T-helper 17 cell (primary cell): ENCODE results near the gene BMP10. TPM values are rescaled to one million over a fixed set of nuclear protein-coding genes. Genes with fewer than 3 reads are reported as not detected.

Source experiments
- ATAC-seq: fragments of 150-1000 bp; cut with Tn5 transposase; 2 replicates; pipeline ENCODE4 v1.10.0; 2021; ENCODE audit warnings: mild to moderate bottlenecking, moderate library complexity
- DNase-seq, 3 donors: peaks; one replicate each; pipeline versions ENCODE4 v3.0.0 to v3.0.0-alpha.2; 2020 to 2021
- H3K9me3 ChIP-seq: one replicate; pipeline ENCODE4 v1.7.0; 2013; ENCODE audit warnings: low read length, mild to moderate bottlenecking; ENCODE audit not compliant: control insufficient read depth, poor library complexity, severe bottlenecking
- H3K27ac Mint-ChIP-seq: one replicate; pipeline ENCODE4 v1.8.0; 2022; ENCODE audit warnings: mild to moderate bottlenecking, moderate library complexity, mixed read lengths
- H3K27me3 Mint-ChIP-seq: one replicate; pipeline ENCODE4 v1.8.0; 2022; ENCODE audit warnings: mixed read lengths
- H3K36me3 Mint-ChIP-seq: one replicate; pipeline ENCODE4 v1.8.0; 2022; ENCODE audit warnings: low read depth, mixed read lengths
- H3K4me1 Mint-ChIP-seq: one replicate; pipeline ENCODE4 v1.8.0; 2022; ENCODE audit warnings: mild to moderate bottlenecking, mixed read lengths
- H3K4me3 Mint-ChIP-seq: one replicate; pipeline ENCODE4 v1.8.0; 2022; ENCODE audit warnings: mild to moderate bottlenecking, moderate library complexity, mixed read lengths
- total RNA-seq, 4 donors: library from RNA in 2 of 4; stranded (reverse) in 2 of 4; gene quantifications; one replicate each; pipeline ENCODE4 v1.2.3 and lab custom pipeline; 2022 to 2026

Gene BMP10
- total RNA-seq, 2 donors from 2014 or later, result not detected

GRCh38 chr2:68837164-68837860 lies 33.9 kb downstream of the BMP10 start:
- ATAC-seq (peak; percentile 77), DNase-seq (peak; percentile 48 to 66 (median 49))
- Mint-ChIP-seq H3K27me3 (no peaks in the 10 kb centered on the region), H3K36me3 (no peaks in the 10 kb centered on the region), H3K4me3 (no peak overlapping the region), H3K4me1 (peaks cover 14% of the 10 kb centered on the region), H3K27ac (peak overlapping the region; percentile 2)
- no peaks in the 10 kb centered on the region for H3K9me3 ChIP-seq

- H3K4me3 Mint-ChIP-seq, result no peak overlapping the region
- no peak for ATAC-seq
- no peak for DNase-seq
- no peaks in the 10 kb centered on the region for H3K36me3 Mint-ChIP-seq
- no peak overlapping the region for H3K27ac Mint-ChIP-seq
- no peaks in the 10 kb centered on the region for H3K9me3 ChIP-seq
- H3K4me1 Mint-ChIP-seq, result peaks cover 29% of the 10 kb centered on the region
- no peaks in the 10 kb centered on the region for H3K27me3 Mint-ChIP-seq
Measured at GRCh38 chr2:68835621-68836020, 35.6 kb downstream of the BMP10 start.

GRCh38 chr2:68834737-68835376 lies 36.3 kb downstream of the BMP10 start:
- H3K27ac Mint-ChIP-seq, result peak overlapping the region; percentile 69
- no peaks in the 10 kb centered on the region for H3K9me3 ChIP-seq
- H3K36me3 Mint-ChIP-seq, result no peaks in the 10 kb centered on the region
- no peak for ATAC-seq
- H3K27me3 Mint-ChIP-seq, result no peaks in the 10 kb centered on the region
- no peak overlapping the region for H3K4me3 Mint-ChIP-seq
- DNase-seq, result no peak
- peaks cover 37% of the 10 kb centered on the region for H3K4me1 Mint-ChIP-seq

- Mint-ChIP-seq H3K27ac (no peak overlapping the region), H3K4me1 (peaks cover 52% of the 10 kb centered on the region), H3K36me3 (no peaks in the 10 kb centered on the region), H3K4me3 (no peak overlapping the region), H3K27me3 (no peaks in the 10 kb centered on the region)
- ATAC-seq, result no peak
- H3K9me3 ChIP-seq, result no peaks in the 10 kb centered on the region
- no peak for DNase-seq
Measured at GRCh38 chr2:68833162-68833561, 38.0 kb downstream of the BMP10 start.

- DNase-seq (no peak), ATAC-seq (peak; percentile 57)
- H3K36me3 Mint-ChIP-seq, result no peaks in the 10 kb centered on the region
- peak overlapping the region; percentile 94 for H3K27ac Mint-ChIP-seq
- H3K27me3 Mint-ChIP-seq, result no peaks in the 10 kb centered on the region
- H3K9me3 ChIP-seq, result no peaks in the 10 kb centered on the region
- no peak overlapping the region for H3K4me3 Mint-ChIP-seq
- H3K4me1 Mint-ChIP-seq, result peaks cover 56% of the 10 kb centered on the region
Measured at GRCh38 chr2:68832233-68832869, 38.8 kb downstream of the BMP10 start.

- ATAC-seq (no peak), DNase-seq (no peak)
- Mint-ChIP-seq H3K27ac (peak overlapping the region; percentile 94), H3K27me3 (no peaks in the 10 kb centered on the region), H3K4me3 (no peak overlapping the region), H3K4me1 (peaks cover 56% of the 10 kb centered on the region), H3K36me3 (no peaks in the 10 kb centered on the region)
- no peaks in the 10 kb centered on the region for H3K9me3 ChIP-seq
Measured at GRCh38 chr2:68831686-68832232, 39.4 kb downstream of the BMP10 start.

GRCh38 chr2:68829749-68830148 lies 41.4 kb downstream of the BMP10 start:
- no peaks in the 10 kb centered on the region for H3K27me3 Mint-ChIP-seq
- DNase-seq, result no peak
- peaks cover 4% of the 10 kb centered on the region for H3K36me3 Mint-ChIP-seq
- H3K27ac Mint-ChIP-seq, result peak overlapping the region; percentile 94
- peak; percentile 38 for ATAC-seq
- H3K4me3 Mint-ChIP-seq, result peak overlapping the region; percentile 85
- H3K9me3 ChIP-seq, result no peaks in the 10 kb centered on the region
- peaks cover 59% of the 10 kb centered on the region for H3K4me1 Mint-ChIP-seq

- Mint-ChIP-seq H3K4me3 (peak overlapping the region; percentile 85), H3K4me1 (peaks cover 59% of the 10 kb centered on the region), H3K27me3 (no peaks in the 10 kb centered on the region), H3K27ac (peak overlapping the region; percentile 94), H3K36me3 (peaks cover 6% of the 10 kb centered on the region)
- DNase-seq, result peak; percentile 38 to 60 (median 49)
- peak; percentile 83 for ATAC-seq
- H3K9me3 ChIP-seq, result no peaks in the 10 kb centered on the region
Measured at GRCh38 chr2:68828887-68829708, 42.1 kb downstream of the BMP10 start.

GRCh38 chr2:68827666-68828065 lies 43.5 kb downstream of the BMP10 start:
- peak overlapping the region; percentile 69 for H3K27ac Mint-ChIP-seq
- ATAC-seq, result no peak
- H3K4me1 Mint-ChIP-seq, result peaks cover 63% of the 10 kb centered on the region
- peak overlapping the region; percentile 36 for H3K4me3 Mint-ChIP-seq
- DNase-seq, result no peak
- no peaks in the 10 kb centered on the region for H3K9me3 ChIP-seq
- H3K36me3 Mint-ChIP-seq, result peaks cover 14% of the 10 kb centered on the region
- H3K27me3 Mint-ChIP-seq, result no peaks in the 10 kb centered on the region

GRCh38 chr2:68825866-68826265 lies 45.3 kb downstream of the BMP10 start:
- Mint-ChIP-seq H3K27ac (peak overlapping the region; percentile 49), H3K4me1 (peaks cover 48% of the 10 kb centered on the region), H3K4me3 (no peak overlapping the region), H3K36me3 (peaks cover 16% of the 10 kb centered on the region), H3K27me3 (no peaks in the 10 kb centered on the region)
- no peaks in the 10 kb centered on the region for H3K9me3 ChIP-seq
- DNase-seq (no peak), ATAC-seq (no peak)

- DNase-seq, result no peak
- peaks cover 41% of the 10 kb centered on the region for H3K4me1 Mint-ChIP-seq
- ATAC-seq, result no peak
- no peaks in the 10 kb centered on the region for H3K27me3 Mint-ChIP-seq
- H3K9me3 ChIP-seq, result no peaks in the 10 kb centered on the region
- H3K4me3 Mint-ChIP-seq, result no peak overlapping the region
- H3K36me3 Mint-ChIP-seq, result peaks cover 19% of the 10 kb centered on the region
- H3K27ac Mint-ChIP-seq, result peak overlapping the region; percentile 49
Measured at GRCh38 chr2:68824831-68825230, 46.4 kb downstream of the BMP10 start.

- Mint-ChIP-seq H3K4me3 (no peak overlapping the region), H3K36me3 (peaks cover 19% of the 10 kb centered on the region), H3K27me3 (no peaks in the 10 kb centered on the region), H3K27ac (peak overlapping the region; percentile 65), H3K4me1 (peaks cover 25% of the 10 kb centered on the region)
- H3K9me3 ChIP-seq, result no peaks in the 10 kb centered on the region
- no peak for DNase-seq
- no peak for ATAC-seq
Measured at GRCh38 chr2:68822207-68822872, 48.9 kb downstream of the BMP10 start.
